HepG2 (cell line): Measurements from ENCODE around the gene INTS4. TPM values are rescaled to one million over a fixed set of nuclear protein-coding genes. Genes with fewer than 3 reads are reported as not detected.
"Not testable (repeated sequence)": the region's sequence is repeated elsewhere in the genome, so short reads cannot be mapped to it uniquely, and the experiment has no call there.

ENCODE experiments used
- ATAC-seq: fragments of 200-7000 bp; cut with Tn5 transposase; 3 replicates; pipeline ENCODE4 v1.9.1; 2020; ENCODE audit warnings: mild to moderate bottlenecking, moderate library complexity
- BruUV-seq: library from RNA; stranded (reverse); fragments of 400-500 nt; replicated peaks from 2 replicates; lab custom pipeline; 2021; lab: Mats Ljungman, UMichigan
- CTCF ChIA-PET: fragments of 300-600 bp; formaldehyde crosslinking; extraction: SDS; loops from one replicate; lab custom pipeline; 2021; ENCODE audit warnings: low total read pairs, inconsistent platforms, low intra/inter-chr PET ratio; lab: Yijun Ruan, JAX
- POLR2A ChIA-PET: fragments of 350-600 bp; sonication (Branson Sonifier 250); formaldehyde crosslinking; loops from one replicate; lab custom pipeline; 2020; ENCODE audit warnings: antibody characterized with exemption, inconsistent platforms; lab: Yijun Ruan, JAX
- DNase-seq: peaks from one replicate; pipeline ENCODE4 v3.0.0-alpha.2; 2015; ENCODE audit warnings: low spot score
- FAIRE-seq: peaks from 3 replicates; lab custom pipeline; 2011; peaks lifted over from hg19 to GRCh38; lab: Jason Lieb, UNC
- H2AFZ ChIP-seq: one replicate; pipeline ENCODE4 v1.6.1; 2011; ENCODE audit warnings: low read length, inconsistent platforms
- H3K27ac ChIP-seq: fragments of 300-600 bp; 3 replicates; pipeline ENCODE4 v1.8.0; 2011; ENCODE audit warnings: mixed run types, mild to moderate bottlenecking, mixed read lengths, low read length, inconsistent platforms; ENCODE audit not compliant: insufficient read depth; ENCODE audit errors: extremely low read length
- H3K27me3 ChIP-seq, 2 experiments: fragments of 200-600 bp in 1 of 2; 2 replicates in 1 of 2; 3 replicates in 1 of 2; pipeline versions ENCODE4 v1.6.0 to v1.8.0; 2011; ENCODE audit warnings: low read length in 2 of 2, mild to moderate bottlenecking in 2 of 2, moderate library complexity in 2 of 2, inconsistent platforms in 1 of 2; ENCODE audit not compliant: insufficient read depth in 2 of 2, control insufficient read depth in 1 of 2
- H3K36me3 ChIP-seq, 2 experiments: fragments of 200-600 bp in 1 of 2; replicated peaks in 1 of 2; 2 replicates in 1 of 2; 3 replicates in 1 of 2; pipeline versions ENCODE4 v1.5.1 to v1.8.0; 2011; ENCODE audit warnings: low read length in 2 of 2, inconsistent platforms in 1 of 2; ENCODE audit not compliant: insufficient read depth in 2 of 2, control insufficient read depth in 1 of 2
- H3K4me1 ChIP-seq: 2 replicates; pipeline ENCODE4 v1.5.1; 2012; ENCODE audit warnings: low read length, inconsistent platforms; ENCODE audit not compliant: insufficient read depth
- H3K4me2 ChIP-seq: 2 replicates; pipeline ENCODE4 v1.6.0; 2011; ENCODE audit warnings: low read depth, low read length, inconsistent platforms
- H3K4me3 ChIP-seq, 3 experiments: fragments of 200-600 bp in 1 of 3; sonication (generic), shearing (Covaris generic) in 1 of 3; replicated peaks in 1 of 3; 2 replicates each; pipeline ENCODE4 v1.5.1; 2011 to 2016; ENCODE audit warnings: low read length in 3 of 3, inconsistent platforms in 2 of 3, low read depth in 2 of 3, mild to moderate bottlenecking in 2 of 3, control low read depth in 1 of 3, mixed read lengths in 1 of 3; ENCODE audit not compliant: insufficient read depth in 1 of 3
- H3K79me2 ChIP-seq: one replicate; pipeline ENCODE4 v1.6.1; 2011; ENCODE audit warnings: low read length, inconsistent platforms; ENCODE audit not compliant: insufficient read depth
- H3K9ac ChIP-seq: 2 replicates; pipeline ENCODE4 v1.6.0; 2011; ENCODE audit warnings: mild to moderate bottlenecking, low read depth, low read length, inconsistent platforms; ENCODE audit not compliant: insufficient read depth
- H3K9me3 ChIP-seq: 2 replicates; pipeline ENCODE4 v1.5.1; 2012; ENCODE audit warnings: mild to moderate bottlenecking, low read length
- H4K20me1 ChIP-seq: 2 replicates; pipeline ENCODE4 v1.6.0; 2011; ENCODE audit warnings: inconsistent platforms, mild to moderate bottlenecking, low read length, moderate library complexity; ENCODE audit not compliant: insufficient read depth
- whole genome bisulfite sequencing: methylation state at CpG from one replicate; pipeline ENCODE4 v1.1.6; 2017; ENCODE audit warnings: low lambda C conversion rate; 5-methylcytosine and 5-hydroxymethylcytosine counted together
- in situ Hi-C: cut with HindIII; loops from 2 replicates; pipeline ENCODE4 v1.10.0; 2017; ENCODE audit warnings: low pct_unique_long_range_greater_than_20kb; ENCODE audit not compliant: extremely low pct_ligation_motif_present
- intact Hi-C: fragments of 100-400 bp; cut with micrococcal nuclease; formaldehyde crosslinking; loops from one replicate; pipeline ENCODE4 v1.10.0; 2022; ENCODE audit not compliant: unreplicated experiment
- polyA plus RNA-seq, 8 experiments: library from polyadenylated mRNA; depleted of rRNA in 3 of 8; stranded (reverse) in 7 of 8; unstranded in 1 of 8; fragments of >200 nt; fragmentation: Illumina TruSeq in 4 of 8; extraction: Trizol in 4 of 8; gene quantifications; 2 replicates each; pipeline versions ENCODE4 v1.2.1 to v1.2.3, GENCODE V29; 2011 to 2016; ENCODE audit warnings: low read depth in 4 of 8, missing spikeins in 1 of 8, mixed read lengths in 1 of 8; ENCODE audit not compliant: insufficient read depth in 1 of 8
- total RNA-seq, 5 experiments: library from RNA; depleted of rRNA; stranded (reverse); fragments of >200 nt; fragmentation: Illumina TruSeq; extraction: Trizol; gene quantifications; 2 replicates each; pipeline ENCODE4 v1.2.3, GENCODE V29; 2016; ENCODE audit warnings: low read depth in 1 of 5

The INTS4 gene
- total and polyA plus RNA-seq, 2 of the 13 experiments (the other 11 are each of a cell fraction or from before 2014, with no cell fraction given) = 37.3 to 44.8 TPM

- H3K4me1 ChIP-seq, CTCF ChIA-PET, intact Hi-C loops, FAIRE-seq, ATAC-seq, H3K9ac ChIP-seq, DNase-seq, H4K20me1 ChIP-seq, H3K4me3 ChIP-seq, H3K4me2 ChIP-seq, H3K36me3 ChIP-seq, H3K79me2 ChIP-seq, H3K27me3 ChIP-seq, H2AFZ ChIP-seq, H3K27ac ChIP-seq, H3K9me3 ChIP-seq, in situ Hi-C loops, BruUV-seq, POLR2A ChIA-PET: not testable (repeated sequence)
- 96% methylated on average over 3 of the region's 7 CpGs for WGBS
These were observed 103.2 kb downstream of the INTS4 start for GRCh38 chr11:77891256-77891655.

GRCh38 chr11:77890619-77891056 lies 103.8 kb downstream of the INTS4 start:
- WGBS = 82% methylated on average over 4 of the region's 4 CpGs
- BruUV-seq, H3K9ac ChIP-seq, in situ Hi-C loops, H3K4me3 ChIP-seq, ATAC-seq, H4K20me1 ChIP-seq, H3K27ac ChIP-seq, H3K4me2 ChIP-seq, FAIRE-seq, H2AFZ ChIP-seq, H3K4me1 ChIP-seq, H3K27me3 ChIP-seq, CTCF ChIA-PET, POLR2A ChIA-PET, intact Hi-C loops, DNase-seq, H3K9me3 ChIP-seq, H3K79me2 ChIP-seq: not testable (repeated sequence)
- peaks cover 7 to 11% of the 10 kb centered on the region in 2 experiments; a peak in 4 of 5 replicates for H3K36me3 ChIP-seq

GRCh38 chr11:77890100-77890614 lies 104.3 kb downstream of the INTS4 start:
- ATAC-seq, CTCF ChIA-PET, BruUV-seq: not testable (repeated sequence)

GRCh38 chr11:77889045-77889444 lies 105.4 kb downstream of the INTS4 start:
- BruUV-seq, H4K20me1 ChIP-seq, DNase-seq, H2AFZ ChIP-seq, CTCF ChIA-PET, H3K4me3 ChIP-seq, H3K9ac ChIP-seq, H3K27ac ChIP-seq, intact Hi-C loops, H3K4me1 ChIP-seq, H3K9me3 ChIP-seq, ATAC-seq, FAIRE-seq, H3K79me2 ChIP-seq, H3K4me2 ChIP-seq, H3K27me3 ChIP-seq, in situ Hi-C loops, POLR2A ChIA-PET: not testable (repeated sequence)
- H3K36me3 ChIP-seq = peaks cover 5 to 18% of the 10 kb centered on the region in 2 experiments; a peak in 4 of 5 replicates
- WGBS = 95% methylated on average over 5 of the region's 5 CpGs

More at GRCh38 chr11:77890100-77890614, 104.3 kb downstream of the INTS4 start:
- H3K79me2 ChIP-seq, H4K20me1 ChIP-seq, H2AFZ ChIP-seq, H3K4me1 ChIP-seq, POLR2A ChIA-PET, H3K4me2 ChIP-seq, H3K27me3 ChIP-seq, in situ Hi-C loops, H3K4me3 ChIP-seq, intact Hi-C loops, FAIRE-seq, DNase-seq, H3K9ac ChIP-seq, H3K9me3 ChIP-seq, H3K27ac ChIP-seq: not testable (repeated sequence)
- peaks cover 7 to 11% of the 10 kb centered on the region in 2 experiments; a peak in 4 of 5 replicates for H3K36me3 ChIP-seq
